OCI-LY3 (cell line): ENCODE measurements around the gene DDX25.

Source experiments
- EZH2phosphoT487 ChIP-seq: fragments of 200-600 bp; shearing (Covaris generic); IDR thresholded peaks from 2 replicates; pipeline ENCODE4 v1.6.1; 2018; ENCODE audit warnings: antibody characterized with exemption, mixed run types, low read depth
- TF ChIP-seq, protein P1 (sequence below): fragments of 200-600, 300-600 bp; sonication (generic); IDR thresholded peaks from 2 replicates; pipeline ENCODE4 v1.5.1; 2014; ENCODE audit warnings: antibody characterized with exemption, low read length, low read depth

DNA sequence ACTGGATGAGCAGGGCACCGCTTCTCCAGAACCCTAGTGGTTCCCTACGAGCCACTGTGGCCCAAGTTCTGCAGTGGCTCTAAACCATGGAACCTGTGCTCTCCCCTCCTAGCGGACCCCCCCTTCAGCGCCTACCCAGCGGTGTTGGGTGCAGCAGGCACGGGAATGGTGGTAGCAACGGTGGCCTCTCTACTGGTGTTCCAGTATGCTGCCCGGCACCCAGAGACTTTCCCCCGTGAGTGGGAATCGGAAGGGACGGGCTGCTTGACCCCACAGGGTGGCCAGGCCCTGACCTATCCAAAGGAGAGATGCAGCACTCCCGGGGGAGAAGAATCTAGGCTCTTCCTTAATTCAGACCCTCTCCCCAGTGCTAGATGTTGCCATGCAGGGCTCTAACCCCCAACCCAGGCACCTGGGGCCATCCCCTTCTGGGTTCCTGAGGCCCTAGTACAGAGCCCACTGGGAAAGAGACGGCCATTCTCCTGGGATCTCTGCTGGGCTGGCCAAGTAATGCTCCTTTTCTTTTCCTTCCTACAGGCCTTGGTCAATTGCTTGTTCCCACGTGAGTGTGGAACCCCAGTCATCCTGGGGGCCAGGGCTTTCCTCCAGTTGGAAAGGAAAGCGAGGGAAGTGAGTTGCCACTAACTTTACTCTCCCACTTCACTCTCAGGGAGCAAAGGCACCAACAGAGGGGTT, 50.8 kb downstream of the DDX25 start:
- TF ChIP-seq, protein P1, sequence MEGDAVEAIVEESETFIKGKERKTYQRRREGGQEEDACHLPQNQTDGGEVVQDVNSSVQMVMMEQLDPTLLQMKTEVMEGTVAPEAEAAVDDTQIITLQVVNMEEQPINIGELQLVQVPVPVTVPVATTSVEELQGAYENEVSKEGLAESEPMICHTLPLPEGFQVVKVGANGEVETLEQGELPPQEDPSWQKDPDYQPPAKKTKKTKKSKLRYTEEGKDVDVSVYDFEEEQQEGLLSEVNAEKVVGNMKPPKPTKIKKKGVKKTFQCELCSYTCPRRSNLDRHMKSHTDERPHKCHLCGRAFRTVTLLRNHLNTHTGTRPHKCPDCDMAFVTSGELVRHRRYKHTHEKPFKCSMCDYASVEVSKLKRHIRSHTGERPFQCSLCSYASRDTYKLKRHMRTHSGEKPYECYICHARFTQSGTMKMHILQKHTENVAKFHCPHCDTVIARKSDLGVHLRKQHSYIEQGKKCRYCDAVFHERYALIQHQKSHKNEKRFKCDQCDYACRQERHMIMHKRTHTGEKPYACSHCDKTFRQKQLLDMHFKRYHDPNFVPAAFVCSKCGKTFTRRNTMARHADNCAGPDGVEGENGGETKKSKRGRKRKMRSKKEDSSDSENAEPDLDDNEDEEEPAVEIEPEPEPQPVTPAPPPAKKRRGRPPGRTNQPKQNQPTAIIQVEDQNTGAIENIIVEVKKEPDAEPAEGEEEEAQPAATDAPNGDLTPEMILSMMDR, result no peak
- no peak for TF ChIP-seq EZH2phosphoT487
